ENCODE results near the gene HSPA5.
"Not testable (repeated sequence)": the region's sequence is repeated elsewhere in the genome, so short reads cannot be mapped to it uniquely, and the experiment has no call there.

The HSPA5 gene

GRCh38 chr9:125271081-125271480 lies 29.9 kb upstream of the HSPA5 start:
- TF ChIP-seq CTCF (IDR thresholded peaks at IDR 0.05; ENCODE audit: insufficient read depth, missing control alignments), result no peak
- no peak for DNase-seq (ENCODE audit: insufficient read length, low spot score)
- FAIRE-seq, result no peak

GRCh38 chr9:125269014-125269397 lies 27.9 kb upstream of the HSPA5 start:
- no peak for TF ChIP-seq CTCF (IDR thresholded peaks at IDR 0.05; ENCODE audit: insufficient read depth, missing control alignments)
- FAIRE-seq (no peak), DNase-seq (ENCODE audit: insufficient read length, low spot score) (no peak)

- DNase-seq (ENCODE audit: insufficient read length, low spot score) (no peak), FAIRE-seq (no peak)
- TF ChIP-seq CTCF (IDR thresholded peaks at IDR 0.05; ENCODE audit: insufficient read depth, missing control alignments), result no peak
Measured at GRCh38 chr9:125268394-125269013, 27.4 kb upstream of the HSPA5 start.

- not testable (repeated sequence) for FAIRE-seq; DNase-seq (ENCODE audit: insufficient read length, low spot score)
Measured at GRCh38 chr9:125264068-125264467, 22.9 kb upstream of the HSPA5 start.

GRCh38 chr9:125262294-125262991 lies 21.3 kb upstream of the HSPA5 start:
- DNase-seq (ENCODE audit: insufficient read length, low spot score) (no peak), FAIRE-seq (no peak)
- TF ChIP-seq CTCF (IDR thresholded peaks at IDR 0.05; ENCODE audit: insufficient read depth, missing control alignments), result no peak

GRCh38 chr9:125261501-125262293 lies 20.6 kb upstream of the HSPA5 start, which contains the start of gene GAPVD1:
GAPVD1 (plus strand) TSS chr9:125261826; CDS start chr9:125298922, 37,096 bp downstream.
- no peak for TF ChIP-seq CTCF (IDR thresholded peaks at IDR 0.05; ENCODE audit: insufficient read depth, missing control alignments)
- FAIRE-seq (no peak), DNase-seq (ENCODE audit: insufficient read length, low spot score) (peak; percentile 98)

- DNase-seq (ENCODE audit: insufficient read length, low spot score), result no peak
- no peak for FAIRE-seq
- no peak for TF ChIP-seq CTCF (IDR thresholded peaks at IDR 0.05; ENCODE audit: insufficient read depth, missing control alignments)
Measured at GRCh38 chr9:125260561-125260960, 19.4 kb upstream of the HSPA5 start.
